GM23248 (cell line): ENCODE results near the gene TMEM248.

Source experiments
- EZH2 ChIP-seq: fragments of 200-600 bp; sonication (generic); IDR thresholded peaks from 2 replicates; pipeline ENCODE4 v1.6.1; 2018; ENCODE audit warnings: antibody characterized with exemption, mild to moderate bottlenecking; ENCODE audit not compliant: insufficient read depth, poor library complexity, severe bottlenecking
- EZH2phosphoT487 ChIP-seq: fragments of 200-600 bp; sonication (generic); IDR thresholded peaks from 2 replicates; pipeline ENCODE4 v1.6.1; 2018; ENCODE audit warnings: antibody characterized with exemption, moderate library complexity, mild to moderate bottlenecking, low read depth; ENCODE audit not compliant: insufficient read depth

DNA sequence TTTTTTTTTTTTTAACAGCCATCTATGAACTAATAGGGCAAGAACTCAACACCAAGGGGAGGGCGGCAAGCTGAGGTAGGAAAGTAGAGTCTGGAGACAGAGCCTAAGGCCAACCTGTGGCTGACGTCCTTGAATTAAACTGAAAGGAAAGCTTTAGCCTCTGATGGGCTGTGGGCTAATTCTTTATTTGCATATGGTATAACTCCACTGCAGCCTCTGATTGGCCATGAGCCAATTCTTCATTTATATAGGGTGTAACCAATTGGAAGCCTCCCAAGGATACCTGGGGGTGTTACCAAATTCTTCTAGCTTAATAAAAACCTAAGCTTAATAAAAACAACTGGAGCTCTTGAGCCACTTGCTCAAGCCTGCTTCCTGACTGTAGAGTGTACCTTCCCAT lies 85.9 kb downstream of the TMEM248 start:
- TF ChIP-seq EZH2phosphoT487 (no peak), EZH2 (no peak)
